HG03095 (cell line): ENCODE results near the gene GIMAP7.
"Not testable (repeated sequence)": the region's sequence is repeated elsewhere in the genome, so short reads cannot be mapped to it uniquely, and the experiment has no call there.

ENCODE experiments used
- ATAC-seq: cut with Tn5 transposase; IDR thresholded peaks from one replicate; pipeline ENCODE4 v1.9.1; 2021; ENCODE audit warnings: moderate library complexity; ENCODE audit not compliant: unreplicated experiment

The GIMAP7 gene

GRCh38 chr7:150514748-150515222, at the start of gene GIMAP7:
Gene GIMAP7, plus strand, starts transcription at chr7:150514872. Its CDS starts 5,103 bp downstream, at chr7:150519975.
- ATAC-seq: peak; percentile 60

- no peak for ATAC-seq
These were observed 49.7 kb upstream of the GIMAP7 start for GRCh38 chr7:150464962-150465361.

DNA sequence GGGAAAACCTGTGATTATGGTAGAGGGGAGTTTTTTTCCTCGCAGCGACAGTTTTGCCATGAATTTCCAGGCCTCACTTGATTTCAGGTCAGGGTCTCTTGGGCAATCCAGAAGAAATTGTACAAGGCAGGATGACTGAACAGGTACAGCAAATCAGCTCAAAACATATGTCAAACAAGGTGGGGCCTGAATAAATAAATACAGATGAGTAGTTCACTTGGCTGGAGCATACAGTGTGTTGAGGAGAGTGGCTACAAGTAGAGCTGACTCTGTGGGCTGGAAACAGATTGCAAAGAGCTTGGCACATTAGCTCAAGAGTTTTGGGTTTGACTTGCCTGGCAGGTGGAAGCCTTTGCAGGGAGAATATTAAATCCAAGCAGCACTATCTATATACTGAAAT, 49.3 kb upstream of the GIMAP7 start:
- ATAC-seq: no peak

GRCh38 chr7:150466477-150466876, 48.2 kb upstream of the GIMAP7 start:
- no peak for ATAC-seq

- ATAC-seq: no peak
These were observed 46.4 kb upstream of the GIMAP7 start for GRCh38 chr7:150468241-150468640.

DNA sequence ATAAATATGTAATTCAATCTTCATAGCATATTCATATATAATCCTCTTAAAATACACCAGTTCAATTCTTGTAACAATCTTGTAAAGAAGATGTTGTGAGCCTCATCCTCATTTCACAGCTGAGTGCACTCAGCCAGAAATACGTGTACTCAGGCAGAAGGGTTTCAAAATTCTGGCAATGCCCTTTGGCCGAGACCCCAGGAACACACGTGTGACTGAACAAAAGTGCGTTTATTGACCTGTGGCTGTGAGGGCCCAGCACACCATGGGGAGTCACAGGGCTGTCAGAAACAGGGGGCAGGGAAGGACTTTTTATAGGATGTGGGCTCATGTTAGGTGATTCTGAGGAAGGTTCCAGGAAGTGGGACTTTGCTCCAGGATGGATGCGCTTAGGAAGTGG, 42.8 kb upstream of the GIMAP7 start:
- ATAC-seq: no peak

GRCh38 chr7:150473902-150474301, 40.8 kb upstream of the GIMAP7 start:
- ATAC-seq: no peak

DNA sequence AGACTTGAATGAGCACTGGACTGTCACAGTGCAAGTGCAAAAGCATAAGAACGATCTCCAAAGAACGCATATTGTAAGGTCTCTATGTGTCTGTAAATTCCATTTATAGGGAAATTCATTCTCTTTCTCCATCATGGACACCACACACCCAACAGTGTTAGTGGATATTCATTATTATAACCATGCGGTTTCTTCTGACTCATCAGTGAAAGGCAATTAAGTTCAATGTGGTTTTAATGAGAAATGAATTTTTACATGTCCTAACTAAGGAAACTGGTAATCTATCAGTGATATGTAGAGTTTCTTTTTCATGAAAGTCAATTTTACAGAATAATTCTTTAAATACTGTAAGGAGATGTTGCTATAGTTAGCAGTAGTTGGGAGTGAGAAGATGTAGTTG, 38.4 kb upstream of the GIMAP7 start:
- no peak for ATAC-seq

DNA sequence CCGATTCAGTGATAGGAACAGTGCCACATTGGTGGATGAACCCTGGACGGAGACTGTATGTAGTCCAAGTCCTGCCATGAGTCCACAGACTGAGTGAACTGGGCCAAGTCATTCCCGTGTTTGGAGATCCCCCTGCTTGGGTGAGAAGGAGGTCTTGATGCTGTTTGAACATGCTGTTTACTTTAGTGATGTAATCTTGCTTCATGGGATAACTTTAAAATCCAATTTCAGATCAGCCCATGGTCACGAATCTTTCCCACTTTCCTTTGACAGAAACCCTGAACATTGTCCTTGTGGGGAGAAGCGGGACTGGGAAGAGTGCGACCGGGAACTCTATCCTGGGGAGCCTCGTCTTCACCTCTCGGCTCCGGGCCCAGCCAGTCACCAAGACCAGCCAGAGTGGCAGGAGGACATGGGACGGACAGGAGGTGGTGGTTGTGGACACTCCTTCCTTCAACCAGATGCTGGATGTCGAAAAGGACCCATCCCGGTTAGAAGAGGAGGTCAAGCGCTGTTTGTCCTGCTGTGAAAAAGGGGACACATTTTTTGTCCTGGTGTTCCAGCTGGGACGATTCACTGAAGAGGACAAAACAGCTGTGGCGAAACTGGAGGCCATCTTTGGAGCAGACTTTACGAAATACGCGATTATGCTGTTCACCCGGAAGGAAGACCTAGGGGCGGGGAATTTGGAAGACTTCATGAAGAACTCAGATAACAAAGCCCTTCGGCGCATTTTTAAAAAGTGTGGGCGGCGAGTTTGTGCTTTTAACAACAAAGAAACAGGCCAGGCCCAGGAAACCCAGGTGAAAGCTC, 37.6 kb upstream of the GIMAP7 start:
- no peak for ATAC-seq

DNA sequence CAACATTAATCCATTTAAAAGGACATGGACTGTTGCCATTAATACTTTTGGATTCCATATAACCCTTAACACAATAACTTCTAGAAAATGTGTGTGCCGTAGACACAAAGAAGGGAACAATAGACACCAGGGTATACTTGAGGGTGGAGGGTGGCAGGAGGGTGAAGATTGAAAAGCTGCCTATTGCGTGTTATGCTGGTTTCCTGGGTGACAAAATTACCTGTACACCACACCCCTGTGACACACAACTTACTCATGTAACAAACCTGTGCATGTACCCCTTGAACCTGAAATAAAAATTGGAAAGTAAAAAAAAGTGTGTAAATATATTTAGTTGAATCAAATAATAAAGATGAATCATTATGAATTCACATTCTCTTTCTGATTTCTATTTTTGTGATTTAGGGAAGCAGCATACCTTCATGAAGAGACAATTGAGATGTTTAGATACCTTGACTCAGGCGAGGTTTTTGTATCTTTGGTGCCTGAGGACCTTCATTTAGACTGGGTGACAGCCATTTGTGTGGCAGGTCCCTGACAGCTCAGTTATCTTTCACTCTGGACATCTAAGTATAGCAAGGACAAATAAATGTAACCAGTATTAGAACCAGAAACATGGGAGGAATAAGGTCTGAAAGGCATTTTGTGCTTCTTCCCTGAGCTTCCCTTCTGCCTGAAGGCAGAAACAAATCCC, 35.5 kb upstream of the GIMAP7 start:
- ATAC-seq: no peak

DNA sequence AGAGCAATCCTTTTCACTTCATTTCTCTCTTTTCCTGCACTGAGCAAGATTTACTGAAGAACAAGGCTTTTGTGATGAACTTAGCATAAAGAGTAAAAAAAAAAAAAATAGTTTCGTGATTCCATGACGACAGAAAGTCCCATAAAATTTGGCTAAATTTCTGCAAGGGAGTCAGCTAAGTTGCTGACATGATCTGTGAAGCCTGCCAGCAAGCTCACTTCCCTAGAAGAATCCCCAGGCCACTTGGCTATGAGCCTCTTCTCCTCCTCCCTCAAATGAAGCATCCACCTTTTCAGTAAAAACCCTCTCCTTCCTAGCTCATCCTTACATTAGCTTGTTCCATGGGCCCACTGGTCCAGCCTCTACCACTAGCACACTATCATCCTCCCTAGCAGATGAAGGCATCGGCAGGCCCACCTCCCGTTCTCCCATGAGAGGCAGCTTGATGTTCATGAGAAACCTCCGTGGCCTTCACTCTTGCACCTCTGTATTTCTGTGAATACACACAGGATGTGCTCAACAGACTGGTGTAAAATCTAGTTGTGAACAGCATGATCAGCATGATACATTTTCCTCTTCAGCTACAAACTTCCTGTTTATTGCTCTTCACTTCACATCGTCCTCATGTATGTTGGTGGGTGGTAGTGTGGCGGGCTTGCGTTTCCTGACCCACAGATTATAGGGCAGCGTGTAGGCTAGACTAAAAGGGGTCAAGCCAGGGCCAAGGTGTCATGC, 33.3 kb upstream of the GIMAP7 start:
- no peak for ATAC-seq

- ATAC-seq: no peak
These were observed 32.8 kb upstream of the GIMAP7 start for GRCh38 chr7:150481922-150482321.

GRCh38 chr7:150483514-150483913, 31.2 kb upstream of the GIMAP7 start:
- not testable (repeated sequence) for ATAC-seq

DNA sequence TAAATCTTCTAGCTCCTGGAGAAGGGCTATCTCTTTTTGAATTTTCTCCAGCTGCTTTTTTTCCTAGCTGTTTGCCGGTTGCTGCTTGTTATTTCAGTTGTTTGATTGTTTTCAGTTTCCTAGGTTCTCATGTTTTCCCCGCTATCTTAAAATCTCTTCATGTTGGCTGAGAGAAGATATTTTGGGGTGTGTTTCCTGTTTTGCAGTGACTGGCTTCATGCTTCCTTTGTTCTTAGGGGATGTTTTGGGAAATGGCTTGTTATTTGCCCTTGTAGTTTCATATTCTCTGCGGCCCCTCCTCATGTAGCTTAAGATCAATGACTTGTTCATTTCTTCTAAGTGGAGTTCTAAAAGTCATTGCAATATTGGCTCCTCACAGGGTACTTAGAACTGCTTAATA, 30.6 kb upstream of the GIMAP7 start:
- not testable (repeated sequence) for ATAC-seq

GRCh38 chr7:150487625-150488024, 27.0 kb upstream of the GIMAP7 start:
- ATAC-seq: no peak

GRCh38 chr7:150489782-150490181, 24.9 kb upstream of the GIMAP7 start:
- no peak for ATAC-seq

DNA sequence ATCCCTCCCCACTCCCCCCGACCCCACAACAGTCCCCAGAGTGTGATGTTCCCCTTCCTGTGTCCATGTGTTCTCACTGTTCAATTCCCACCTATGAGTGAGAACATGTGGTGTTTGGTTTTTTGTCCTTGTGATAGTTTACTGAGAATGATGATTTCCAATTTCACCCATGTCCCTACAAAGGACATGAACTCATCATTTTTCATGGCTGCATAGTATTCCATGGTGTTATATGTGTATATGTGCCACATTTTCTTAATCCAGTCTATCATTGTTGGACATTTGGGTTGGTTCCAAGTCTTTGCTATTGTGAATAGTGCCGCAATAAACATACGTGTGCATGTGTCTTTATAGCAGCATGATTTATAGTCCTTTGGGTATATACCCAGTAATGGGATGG, 21.2 kb upstream of the GIMAP7 start:
- not testable (repeated sequence) for ATAC-seq

- ATAC-seq: no peak
These were observed 12.2 kb upstream of the GIMAP7 start for GRCh38 chr7:150502519-150502918.

- no peak for ATAC-seq
These were observed 11.5 kb upstream of the GIMAP7 start for GRCh38 chr7:150503155-150503554.

- ATAC-seq: no peak
These were observed 11.1 kb upstream of the GIMAP7 start for GRCh38 chr7:150503581-150503980.

- ATAC-seq: no peak
These were observed 6.6 kb upstream of the GIMAP7 start for GRCh38 chr7:150507947-150508602.
